ENCODE measurements around the gene ATXN7.

DNA sequence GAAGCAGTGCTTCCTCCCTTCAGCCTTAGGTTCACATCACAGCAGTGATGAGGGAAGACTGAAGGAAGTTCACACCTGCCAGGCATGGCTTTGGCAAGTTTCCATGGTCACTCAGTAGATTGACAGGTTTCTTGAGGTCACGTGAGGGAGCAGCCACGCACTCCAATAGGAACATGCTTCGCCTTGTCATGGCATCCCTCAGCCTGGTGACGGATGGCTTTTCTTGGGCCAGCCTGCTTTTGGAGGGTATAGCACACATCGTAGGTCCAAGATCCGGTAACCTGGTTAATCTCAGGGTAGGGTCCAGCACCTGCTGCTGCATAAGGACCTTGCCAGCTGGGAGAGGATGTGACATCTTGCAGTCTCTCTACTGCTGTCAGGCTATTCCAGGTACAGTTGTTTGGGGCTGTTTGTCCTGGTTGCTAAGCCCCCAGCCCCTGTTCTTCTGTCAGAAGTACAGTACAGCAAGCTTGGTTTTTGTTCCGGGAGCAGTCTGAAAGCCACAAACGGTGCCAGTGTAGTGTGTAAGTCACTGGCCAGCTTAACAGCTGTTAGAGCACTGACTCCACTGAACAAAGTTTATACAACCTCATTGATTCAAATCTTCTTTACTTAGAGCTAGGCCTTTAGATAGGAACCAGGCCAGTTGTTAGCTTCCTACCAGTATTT, 117.3 kb downstream of the ATXN7 start:
- TF ChIP-seq POLR2AphosphoS5 (IDR thresholded peaks at IDR 0.05; ENCODE audit: low read depth, low read length) (no peak), SIN3A (IDR thresholded peaks at IDR 0.05; ENCODE audit: borderline replicate concordance, insufficient read depth, low read length) (no peak), TAF1 (IDR thresholded peaks at IDR 0.05; ENCODE audit: borderline replicate concordance, insufficient read depth, low read length) (no peak)

Measured in PFSK-1 (cell line).